ENCODE results near the gene INHBC.

GRCh38 chr12:57481671-57482070 is 47.1 kb downstream of the INHBC start:
- TF ChIP-seq REST (IDR thresholded peaks at IDR 0.05; ENCODE audit: low read depth, low read length) (no peak), POLR2AphosphoS5 (IDR thresholded peaks at IDR 0.05; ENCODE audit: low read depth, low read length) (no peak), CTCF (IDR thresholded peaks at IDR 0.05) (no peak), FOXM1 (IDR thresholded peaks at IDR 0.05; ENCODE audit: low read depth) (no peak), EP300 (IDR thresholded peaks at IDR 0.05; ENCODE audit: borderline replicate concordance in 1 of 2, low read depth in 1 of 2, low read length in 1 of 2) (no peak), RFX5 (IDR thresholded peaks at IDR 0.05; ENCODE audit: low read length) (no peak), SIN3A (IDR thresholded peaks at IDR 0.05; ENCODE audit: borderline replicate concordance, low read depth, low read length) (no peak), TEAD4 (IDR thresholded peaks at IDR 0.05; ENCODE audit: borderline replicate concordance, insufficient read depth) (no peak), MAX (IDR thresholded peaks at IDR 0.05; ENCODE audit: low read depth) (no peak)
